Measurements from ENCODE around the gene SLC10A3.

The SLC10A3 gene, protein sequence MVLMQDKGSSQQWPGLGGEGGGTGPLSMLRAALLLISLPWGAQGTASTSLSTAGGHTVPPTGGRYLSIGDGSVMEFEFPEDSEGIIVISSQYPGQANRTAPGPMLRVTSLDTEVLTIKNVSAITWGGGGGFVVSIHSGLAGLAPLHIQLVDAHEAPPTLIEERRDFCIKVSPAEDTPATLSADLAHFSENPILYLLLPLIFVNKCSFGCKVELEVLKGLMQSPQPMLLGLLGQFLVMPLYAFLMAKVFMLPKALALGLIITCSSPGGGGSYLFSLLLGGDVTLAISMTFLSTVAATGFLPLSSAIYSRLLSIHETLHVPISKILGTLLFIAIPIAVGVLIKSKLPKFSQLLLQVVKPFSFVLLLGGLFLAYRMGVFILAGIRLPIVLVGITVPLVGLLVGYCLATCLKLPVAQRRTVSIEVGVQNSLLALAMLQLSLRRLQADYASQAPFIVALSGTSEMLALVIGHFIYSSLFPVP

DNA sequence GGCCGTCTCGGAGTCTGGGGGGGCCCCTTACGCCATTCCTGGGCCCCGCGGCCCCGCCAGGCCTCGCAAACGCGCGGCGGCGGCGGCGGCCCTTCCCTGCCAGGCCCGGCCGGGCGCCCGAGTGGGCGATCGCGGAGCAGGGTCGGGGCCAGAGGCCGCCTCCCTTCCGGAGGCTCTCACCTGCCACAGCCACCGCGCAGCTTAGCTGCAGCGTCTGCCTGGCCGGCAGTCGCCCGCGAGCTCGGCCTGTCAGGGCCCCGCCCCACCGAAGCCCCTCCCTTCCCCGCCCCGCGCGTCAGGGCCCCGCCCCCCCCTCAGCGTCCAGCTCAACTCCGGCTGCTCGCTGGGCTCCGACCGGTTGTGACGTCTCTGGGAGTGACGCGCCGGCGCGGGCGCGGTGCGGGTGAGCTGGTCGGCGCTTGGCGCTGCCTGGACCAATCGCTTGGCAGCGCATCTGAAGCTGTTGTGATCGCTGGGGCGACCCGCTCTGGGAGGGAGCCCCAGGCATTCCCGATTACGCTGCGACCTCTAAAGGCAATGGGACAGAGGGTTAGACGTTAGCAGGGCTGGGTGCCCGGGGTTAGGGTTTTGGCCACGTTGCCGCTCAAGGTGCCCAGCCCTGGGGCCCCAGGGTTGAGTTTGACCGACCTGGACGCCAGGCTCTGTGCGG, at the start of gene SLC10A3:
Gene SLC10A3 (minus strand): TSS at position 216 of the 670 bp plus-strand sequence. CDS start 1,689 bp downstream, outside the sequence.
- peak; percentile 84 to 89 for DNase-seq (ENCODE audit: low read depth in 2 of 2)

- no peak for DNase-seq (ENCODE audit: low read depth in 2 of 2)
These were observed 48.6 kb upstream of the SLC10A3 start for GRCh38 chrX:154539077-154539476.

GRCh38 chrX:154535892-154536291, 45.5 kb upstream of the SLC10A3 start:
- no peak for DNase-seq (ENCODE audit: low read depth in 2 of 2)

DNA sequence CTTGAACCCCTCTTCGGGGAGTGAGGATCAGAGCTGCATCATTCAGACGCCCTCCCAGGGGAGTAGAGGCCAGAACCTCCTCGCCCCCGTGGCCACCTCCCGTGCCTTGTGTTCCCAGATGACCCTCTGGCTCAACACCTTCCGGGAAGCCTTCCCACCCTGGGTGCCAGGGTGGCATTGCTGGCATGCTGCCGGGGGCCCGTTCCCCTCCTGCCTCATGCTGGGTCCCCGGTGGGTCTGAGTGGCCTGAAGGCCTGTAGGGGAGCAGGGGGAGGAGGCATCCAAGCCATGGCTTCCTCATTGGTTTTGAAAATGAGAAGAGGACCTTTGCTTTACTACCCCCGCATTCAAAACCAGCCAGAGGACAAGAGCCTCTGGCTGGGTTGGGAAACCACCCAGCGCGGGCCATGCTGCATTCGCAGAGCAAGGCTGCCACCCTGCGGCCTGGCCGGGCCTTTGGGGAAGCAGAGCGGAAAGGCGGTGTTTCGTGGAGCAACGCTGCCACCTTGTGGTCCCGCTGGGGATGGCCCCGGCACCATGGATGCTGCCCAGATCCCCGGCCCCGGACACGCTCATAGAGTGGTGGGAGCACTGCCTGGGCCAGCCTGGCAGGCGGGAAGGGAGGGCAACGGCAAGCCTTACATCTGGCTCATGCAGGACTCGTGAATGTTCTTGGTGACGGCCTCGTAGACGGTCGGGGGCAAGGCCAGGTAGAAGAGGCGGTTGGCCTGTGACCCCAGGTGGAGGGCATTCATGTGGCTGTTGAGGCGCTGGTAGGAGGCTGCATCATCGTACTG, 44.3 kb upstream of the SLC10A3 start:
- DNase-seq (ENCODE audit: low read depth in 2 of 2): peak; percentile 73 to 79

DNA sequence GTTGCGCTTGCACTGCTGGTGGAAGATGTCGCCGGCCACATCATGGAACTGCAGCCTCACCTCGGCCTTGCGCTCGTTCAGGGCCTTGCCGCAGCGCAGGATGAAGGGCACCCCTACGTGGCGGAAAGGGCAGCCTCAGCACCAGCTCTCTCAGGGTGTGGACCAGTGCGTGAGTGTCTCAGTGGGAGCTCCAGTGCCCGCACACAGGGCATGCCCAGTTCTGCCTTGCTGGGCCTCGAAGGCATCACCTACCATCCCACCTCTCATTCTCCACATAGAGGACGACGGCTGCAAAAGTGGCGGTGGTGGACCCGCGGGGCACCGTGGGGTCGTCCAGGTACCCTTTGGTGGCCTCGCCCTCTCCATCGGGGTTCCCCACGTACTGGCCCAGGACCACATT, 42.3 kb upstream of the SLC10A3 start:
- DNase-seq (ENCODE audit: low read depth in 2 of 2): no peak

- no peak for DNase-seq (ENCODE audit: low read depth in 2 of 2)
These were observed 41.2 kb upstream of the SLC10A3 start for GRCh38 chrX:154531626-154532025.

DNA sequence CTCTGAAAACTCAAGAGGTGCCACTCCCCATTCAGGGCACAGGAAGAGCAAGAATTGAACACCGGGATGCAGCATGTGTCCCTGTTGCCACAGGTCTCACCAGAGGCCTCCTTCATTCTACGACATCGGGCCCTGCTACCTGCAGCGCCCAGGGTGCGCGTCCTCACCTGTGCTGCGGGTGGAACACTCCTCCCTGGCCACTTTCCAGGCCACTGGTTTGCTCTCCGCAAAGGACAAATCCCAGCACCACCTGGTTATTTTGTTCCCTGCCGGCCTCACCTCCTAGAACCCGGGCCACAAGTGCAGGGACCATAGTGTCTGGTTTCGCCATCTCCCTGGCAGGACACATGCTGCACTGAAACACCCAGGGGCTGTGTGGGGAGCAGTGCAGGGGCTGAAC, 39.9 kb upstream of the SLC10A3 start:
- DNase-seq (ENCODE audit: low read depth in 2 of 2): no peak

- no peak for DNase-seq (ENCODE audit: low read depth in 2 of 2)
These were observed 38.8 kb upstream of the SLC10A3 start for GRCh38 chrX:154529206-154529612.

GRCh38 chrX:154526901-154527675, 36.7 kb upstream of the SLC10A3 start:
- peak in 1 of 2 donors; percentile 32 for DNase-seq (ENCODE audit: low read depth in 2 of 2)

- no peak for DNase-seq (ENCODE audit: low read depth in 2 of 2)
These were observed 35.4 kb upstream of the SLC10A3 start for GRCh38 chrX:154525606-154526490.

DNA sequence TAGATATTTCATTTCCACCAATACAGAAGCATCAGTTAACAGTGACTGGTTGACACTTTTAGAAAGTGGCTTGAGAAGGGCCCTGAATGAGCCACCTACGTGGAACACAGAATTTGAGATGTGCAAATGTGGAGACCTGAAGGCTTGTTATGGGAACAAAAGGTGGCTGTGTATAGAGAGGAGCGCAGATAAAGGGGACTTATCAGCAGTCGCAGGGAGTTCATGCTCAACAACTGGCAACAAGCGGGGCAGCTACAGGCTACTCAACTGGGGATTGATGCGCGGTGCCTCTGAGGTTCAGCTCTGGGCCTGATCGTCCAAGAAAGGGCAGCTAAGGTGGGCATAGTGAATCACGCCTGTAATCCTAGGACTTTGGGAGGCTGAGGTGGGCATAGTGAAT, 29.0 kb upstream of the SLC10A3 start:
- no peak for DNase-seq (ENCODE audit: low read depth in 2 of 2)

DNA sequence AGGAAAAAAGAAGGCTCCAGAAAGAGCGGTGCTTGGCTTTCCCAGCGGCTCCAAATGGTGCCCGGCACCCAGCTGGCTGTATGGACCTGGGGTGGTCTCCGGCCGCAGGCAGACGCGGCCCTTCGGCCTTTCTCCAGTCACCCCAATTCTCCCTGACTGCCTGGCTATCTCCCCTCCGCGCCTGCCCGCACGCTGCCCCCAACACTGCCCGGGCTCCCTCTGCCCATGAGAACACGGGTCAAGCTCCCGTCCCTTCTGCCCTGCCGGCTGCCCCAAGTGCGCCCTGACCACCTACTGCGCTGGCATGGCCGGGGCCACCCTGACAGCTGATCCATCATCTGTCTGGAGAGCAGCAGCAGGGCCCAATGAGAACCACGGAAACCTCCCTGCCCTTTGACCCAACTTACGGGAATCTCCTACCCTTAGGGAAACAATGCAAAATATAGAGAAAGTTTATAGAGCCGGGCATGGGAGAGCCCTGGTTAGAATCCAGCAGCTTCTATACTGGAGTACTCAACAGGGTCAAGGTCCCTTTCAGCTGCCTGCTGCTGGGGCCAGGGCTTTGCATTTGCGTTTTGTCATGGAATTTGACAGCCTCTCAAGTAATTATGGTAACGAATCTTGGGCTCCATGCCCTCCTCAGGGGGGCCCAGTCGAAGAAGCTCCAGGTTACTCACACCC, 26.8 kb upstream of the SLC10A3 start:
- DNase-seq (ENCODE audit: low read depth in 2 of 2): no peak

GRCh38 chrX:154516656-154517100, 26.2 kb upstream of the SLC10A3 start:
- DNase-seq (ENCODE audit: low read depth in 2 of 2): no peak

GRCh38 chrX:154515966-154516655, 25.7 kb upstream of the SLC10A3 start, which contains the start of gene FAM3A:
Gene FAM3A, minus strand, starts transcription at chrX:154516232. Its CDS starts 460 bp downstream, at chrX:154515772.
- DNase-seq (ENCODE audit: low read depth in 2 of 2): peak; percentile 89 to 90

- no peak for DNase-seq (ENCODE audit: low read depth in 2 of 2)
These were observed 24.9 kb upstream of the SLC10A3 start for GRCh38 chrX:154515090-154515965.

GRCh38 chrX:154513716-154514115, 23.3 kb upstream of the SLC10A3 start:
- no peak for DNase-seq (ENCODE audit: low read depth in 2 of 2)

DNA sequence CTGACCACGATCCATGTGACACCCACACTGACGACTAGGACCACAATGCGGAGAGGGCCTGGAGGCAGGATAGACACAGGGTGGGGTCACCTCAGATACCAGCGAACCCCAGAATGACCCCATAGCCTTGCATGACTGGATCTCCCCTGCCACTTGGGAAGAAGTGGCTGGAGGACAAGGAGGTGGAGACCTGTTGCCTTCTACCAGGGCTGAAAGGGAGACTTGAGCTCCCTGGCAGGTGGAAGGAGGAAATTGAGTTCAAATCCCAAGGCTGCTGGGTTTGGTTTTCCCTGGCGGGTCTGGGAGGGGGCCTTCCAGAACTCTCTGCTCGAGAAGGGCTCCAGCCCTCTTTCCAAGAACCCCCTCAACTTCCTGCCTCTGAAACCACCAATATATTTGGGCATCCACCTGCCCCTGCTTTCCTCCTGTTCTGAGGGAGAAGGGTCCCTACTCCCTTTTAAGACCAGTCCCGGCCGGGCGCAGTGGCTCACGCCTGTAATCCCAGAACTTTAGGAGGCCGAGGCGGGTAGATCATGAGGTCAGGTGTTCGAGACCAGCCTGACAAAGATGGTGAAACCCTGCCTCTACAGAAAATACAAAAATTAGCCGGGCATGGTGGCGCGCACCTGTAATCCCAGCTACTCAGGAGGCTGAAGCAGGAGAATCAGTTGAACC, 22.6 kb upstream of the SLC10A3 start:
- no peak for DNase-seq (ENCODE audit: low read depth in 2 of 2)
